ENCODE data around the gene SYK.

SYK gene

GRCh38 chr9:90860826-90861225 is 59.2 kb downstream of the SYK start:
- Histone ChIP-seq H3K36me3 (ENCODE audit: control insufficient read depth, insufficient read depth, low read length) (no peaks in the 10 kb centered on the region), H3K27ac (ENCODE audit: low read length) (no peak overlapping the region), H3K4me3 (ENCODE audit: low read length) (no peak overlapping the region), H3K4me1 (ENCODE audit: control insufficient read depth, insufficient read depth, low read length) (no peaks in the 10 kb centered on the region), H3K9me3 (ENCODE audit: control insufficient read depth, insufficient read depth, low read length) (no peaks in the 10 kb centered on the region), H3K27me3 (ENCODE audit: control insufficient read depth, insufficient read depth, low read length) (no peaks in the 10 kb centered on the region)
- DNase-seq (ENCODE audit: low read depth, low spot score): no peak
- no CpG with 5 or more reads among the region's 7 CpGs for WGBS (ENCODE audit: insufficient coverage, insufficient read length)

DNA sequence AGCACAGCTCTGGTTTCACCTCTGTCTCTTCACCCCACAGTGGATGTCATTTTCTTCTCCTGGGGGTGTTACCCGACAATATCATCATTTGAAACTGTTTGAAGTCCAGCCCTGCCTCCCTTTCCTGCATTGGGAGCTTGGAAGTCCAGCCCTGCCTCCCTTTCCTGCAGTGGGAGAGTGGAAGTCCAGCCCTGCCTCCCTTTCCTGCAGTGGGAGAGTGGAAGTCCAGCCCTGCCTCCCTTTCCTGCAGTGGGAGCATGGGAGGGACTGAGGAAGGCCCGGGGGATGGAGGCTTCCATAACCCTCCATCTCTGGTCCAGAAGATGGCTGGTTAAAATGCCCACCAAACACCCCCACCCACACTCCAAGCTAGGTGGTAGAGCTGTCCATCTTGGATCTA is 59.8 kb downstream of the SYK start:
- WGBS (ENCODE audit: insufficient coverage, insufficient read length): no CpG with 5 or more reads among the region's 2 CpGs
- DNase-seq (ENCODE audit: low read depth, low spot score): no peak
- H3K27me3 ChIP-seq (ENCODE audit: control insufficient read depth, insufficient read depth, low read length): no peaks in the 10 kb centered on the region
- no peaks in the 10 kb centered on the region for H3K36me3 ChIP-seq (ENCODE audit: control insufficient read depth, insufficient read depth, low read length)
- H3K9me3 ChIP-seq (ENCODE audit: control insufficient read depth, insufficient read depth, low read length): no peaks in the 10 kb centered on the region
- no peak overlapping the region for H3K27ac ChIP-seq (ENCODE audit: low read length)
- no peak overlapping the region for H3K4me3 ChIP-seq (ENCODE audit: low read length)
- H3K4me1 ChIP-seq (ENCODE audit: control insufficient read depth, insufficient read depth, low read length): no peaks in the 10 kb centered on the region

DNA sequence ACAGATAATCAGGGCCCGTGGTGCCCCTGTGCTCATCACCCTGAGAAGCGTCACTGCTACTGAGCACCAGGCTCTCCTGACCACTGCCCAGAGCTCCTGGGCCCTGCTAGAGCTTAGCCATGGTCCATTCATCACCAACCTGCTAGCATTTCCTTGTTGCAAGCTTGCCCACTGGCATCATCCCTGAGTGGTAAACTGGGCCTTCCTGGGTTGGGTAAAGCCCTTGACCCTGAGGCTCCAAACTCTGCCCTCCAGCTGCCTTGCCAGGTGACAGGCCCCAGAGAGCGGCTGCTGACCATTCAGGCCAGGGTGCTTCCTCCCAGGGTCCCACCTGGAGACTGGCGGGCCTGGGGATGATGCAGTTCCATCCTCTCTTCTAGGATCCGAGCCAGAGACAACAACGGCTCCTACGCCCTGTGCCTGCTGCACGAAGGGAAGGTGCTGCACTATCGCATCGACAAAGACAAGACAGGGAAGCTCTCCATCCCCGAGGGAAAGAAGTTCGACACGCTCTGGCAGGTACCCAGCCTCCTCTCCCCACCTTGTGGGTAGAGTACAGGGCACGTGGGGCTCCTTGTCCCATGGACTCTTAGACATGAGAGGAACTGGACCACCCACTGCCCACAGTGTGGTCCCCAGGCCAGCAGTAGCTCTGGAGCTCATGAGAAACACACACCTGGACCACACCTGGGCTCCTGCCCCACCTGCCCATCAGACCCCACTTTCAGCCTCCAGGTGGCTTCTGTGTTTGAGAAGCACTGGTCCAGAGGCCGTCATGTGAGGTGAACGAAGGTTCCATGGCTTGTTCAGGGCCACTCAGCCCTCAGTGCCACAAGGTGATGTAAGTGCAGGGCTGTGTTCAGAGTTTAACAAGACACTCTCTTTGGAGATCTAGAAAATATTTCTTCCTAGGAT is 60.5 kb downstream of the SYK start:
- no peaks in the 10 kb centered on the region for H3K36me3 ChIP-seq (ENCODE audit: control insufficient read depth, insufficient read depth, low read length)
- no peaks in the 10 kb centered on the region for H3K4me1 ChIP-seq (ENCODE audit: control insufficient read depth, insufficient read depth, low read length)
- H3K9me3 ChIP-seq (ENCODE audit: control insufficient read depth, insufficient read depth, low read length): no peaks in the 10 kb centered on the region
- no peak for DNase-seq (ENCODE audit: low read depth, low spot score)
- H3K27me3 ChIP-seq (ENCODE audit: control insufficient read depth, insufficient read depth, low read length): no peaks in the 10 kb centered on the region
- WGBS (ENCODE audit: insufficient coverage, insufficient read length): no CpG with 5 or more reads among the region's 16 CpGs
- H3K27ac ChIP-seq (ENCODE audit: low read length): no peak overlapping the region
- H3K4me3 ChIP-seq (ENCODE audit: low read length): no peak overlapping the region

DNA sequence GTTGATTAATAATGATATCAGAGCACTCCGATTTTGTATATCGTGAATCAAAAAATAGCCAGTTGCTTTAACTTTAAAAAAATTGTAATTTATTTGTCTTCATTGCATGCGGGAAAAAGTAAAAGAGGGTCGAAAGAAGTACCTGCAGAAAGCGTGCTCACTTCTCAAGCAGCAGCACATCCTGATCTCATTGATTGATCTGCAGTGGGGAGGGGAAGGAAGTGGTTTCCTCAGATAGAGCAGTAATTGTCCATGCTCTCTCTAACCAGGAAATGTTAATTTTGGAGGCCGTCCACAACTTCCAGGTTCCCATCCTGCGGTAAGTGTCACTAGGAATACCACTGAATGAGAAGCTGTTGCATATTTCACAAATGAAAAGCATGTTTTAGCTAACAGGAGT is 63.2 kb downstream of the SYK start:
- no peak for DNase-seq (ENCODE audit: low read depth, low spot score)
- H3K27ac ChIP-seq (ENCODE audit: low read length): no peak overlapping the region
- H3K27me3 ChIP-seq (ENCODE audit: control insufficient read depth, insufficient read depth, low read length): no peaks in the 10 kb centered on the region
- no peak overlapping the region for H3K4me3 ChIP-seq (ENCODE audit: low read length)
- no peaks in the 10 kb centered on the region for H3K4me1 ChIP-seq (ENCODE audit: control insufficient read depth, insufficient read depth, low read length)
- WGBS (ENCODE audit: insufficient coverage, insufficient read length): no CpG with 5 or more reads among the region's 7 CpGs
- no peaks in the 10 kb centered on the region for H3K9me3 ChIP-seq (ENCODE audit: control insufficient read depth, insufficient read depth, low read length)
- no peaks in the 10 kb centered on the region for H3K36me3 ChIP-seq (ENCODE audit: control insufficient read depth, insufficient read depth, low read length)

DNA sequence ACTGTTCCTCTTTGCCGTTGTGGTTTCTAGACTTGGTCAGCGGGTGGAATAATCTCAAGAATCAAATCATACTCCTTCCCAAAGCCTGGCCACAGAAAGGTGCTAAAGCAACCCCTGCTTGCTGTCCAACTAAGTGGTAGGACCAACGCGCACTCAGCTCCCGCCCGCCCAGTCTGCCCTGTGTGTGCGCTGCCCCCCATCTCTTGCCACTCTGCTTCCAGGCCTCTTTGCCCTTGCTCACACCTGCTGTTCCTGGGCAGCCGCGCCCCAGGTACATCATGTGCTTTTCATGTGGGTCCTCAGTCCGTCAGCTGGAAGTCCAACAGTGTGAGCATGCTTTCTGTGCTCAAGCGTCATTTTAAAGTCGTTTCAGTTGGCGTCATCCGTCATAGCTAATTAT is 65.5 kb downstream of the SYK start:
- Histone ChIP-seq H3K9me3 (ENCODE audit: control insufficient read depth, insufficient read depth, low read length) (no peaks in the 10 kb centered on the region), H3K27me3 (ENCODE audit: control insufficient read depth, insufficient read depth, low read length) (no peaks in the 10 kb centered on the region), H3K27ac (ENCODE audit: low read length) (no peak overlapping the region), H3K36me3 (ENCODE audit: control insufficient read depth, insufficient read depth, low read length) (no peaks in the 10 kb centered on the region), H3K4me1 (ENCODE audit: control insufficient read depth, insufficient read depth, low read length) (no peaks in the 10 kb centered on the region), H3K4me3 (ENCODE audit: low read length) (no peak overlapping the region)
- no CpG with 5 or more reads among the region's 14 CpGs for WGBS (ENCODE audit: insufficient coverage, insufficient read length)
- DNase-seq (ENCODE audit: low read depth, low spot score): no peak

- H3K9me3 ChIP-seq (ENCODE audit: control insufficient read depth, insufficient read depth, low read length): no peaks in the 10 kb centered on the region
- no peaks in the 10 kb centered on the region for H3K36me3 ChIP-seq (ENCODE audit: control insufficient read depth, insufficient read depth, low read length)
- no peaks in the 10 kb centered on the region for H3K4me1 ChIP-seq (ENCODE audit: control insufficient read depth, insufficient read depth, low read length)
- no peak overlapping the region for H3K27ac ChIP-seq (ENCODE audit: low read length)
- DNase-seq (ENCODE audit: low read depth, low spot score): no peak
- no peaks in the 10 kb centered on the region for H3K27me3 ChIP-seq (ENCODE audit: control insufficient read depth, insufficient read depth, low read length)
- H3K4me3 ChIP-seq (ENCODE audit: low read length): no peak overlapping the region
Observed at GRCh38 chr9:90868555-90868954, 66.9 kb downstream of the SYK start.

- no peak for DNase-seq (ENCODE audit: low read depth, low spot score)
- H3K9me3 ChIP-seq (ENCODE audit: control insufficient read depth, insufficient read depth, low read length): no peaks in the 10 kb centered on the region
- no peak overlapping the region for H3K27ac ChIP-seq (ENCODE audit: low read length)
- no peaks in the 10 kb centered on the region for H3K27me3 ChIP-seq (ENCODE audit: control insufficient read depth, insufficient read depth, low read length)
- H3K4me1 ChIP-seq (ENCODE audit: control insufficient read depth, insufficient read depth, low read length): no peaks in the 10 kb centered on the region
- H3K4me3 ChIP-seq (ENCODE audit: low read length): no peak overlapping the region
- H3K36me3 ChIP-seq (ENCODE audit: control insufficient read depth, insufficient read depth, low read length): no peaks in the 10 kb centered on the region
Observed at GRCh38 chr9:90869361-90869760, 67.7 kb downstream of the SYK start.

- Histone ChIP-seq H3K9me3 (ENCODE audit: control insufficient read depth, insufficient read depth, low read length) (no peaks in the 10 kb centered on the region), H3K27me3 (ENCODE audit: control insufficient read depth, insufficient read depth, low read length) (no peaks in the 10 kb centered on the region), H3K36me3 (ENCODE audit: control insufficient read depth, insufficient read depth, low read length) (no peaks in the 10 kb centered on the region), H3K4me1 (ENCODE audit: control insufficient read depth, insufficient read depth, low read length) (no peaks in the 10 kb centered on the region), H3K4me3 (ENCODE audit: low read length) (no peak overlapping the region), H3K27ac (ENCODE audit: low read length) (no peak overlapping the region)
- WGBS (ENCODE audit: insufficient coverage, insufficient read length): no CpG with 5 or more reads among the region's 4 CpGs
- no peak for DNase-seq (ENCODE audit: low read depth, low spot score)
Observed at GRCh38 chr9:90870621-90871326, 69.2 kb downstream of the SYK start.

DNA sequence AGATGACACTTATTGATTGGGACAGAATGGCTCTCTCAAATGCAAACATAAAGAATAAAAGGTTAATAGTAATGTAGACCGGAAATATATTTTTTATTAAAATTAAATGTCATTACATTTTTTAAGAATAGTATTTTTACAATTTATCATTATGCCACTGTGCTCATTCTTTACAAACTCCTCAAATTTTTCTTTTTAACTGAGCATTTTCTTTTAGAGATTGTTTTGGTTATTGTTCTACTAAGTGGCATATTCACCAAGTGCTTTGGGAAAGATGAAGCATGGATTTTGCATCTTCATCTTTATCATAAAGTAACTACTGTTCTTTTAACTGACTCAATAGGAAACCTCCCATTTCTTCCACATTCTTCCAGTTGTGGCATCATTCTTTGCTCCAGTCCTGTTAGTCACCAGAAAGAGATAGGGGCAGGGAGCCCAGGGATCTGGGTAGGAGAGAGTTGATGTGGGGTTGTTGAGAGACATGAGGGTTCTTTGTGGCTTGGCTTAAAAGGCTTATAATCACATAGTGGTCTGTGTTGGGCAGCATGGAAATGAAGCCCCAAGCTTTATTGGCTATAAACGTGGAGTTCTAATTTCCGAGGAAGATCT is 69.8 kb downstream of the SYK start:
- H3K4me1 ChIP-seq (ENCODE audit: control insufficient read depth, insufficient read depth, low read length): no peaks in the 10 kb centered on the region
- WGBS (ENCODE audit: insufficient coverage, insufficient read length): no CpG with 5 or more reads among the region's 3 CpGs
- H3K4me3 ChIP-seq (ENCODE audit: low read length): no peak overlapping the region
- no peak overlapping the region for H3K27ac ChIP-seq (ENCODE audit: low read length)
- no peaks in the 10 kb centered on the region for H3K36me3 ChIP-seq (ENCODE audit: control insufficient read depth, insufficient read depth, low read length)
- no peaks in the 10 kb centered on the region for H3K27me3 ChIP-seq (ENCODE audit: control insufficient read depth, insufficient read depth, low read length)
- H3K9me3 ChIP-seq (ENCODE audit: control insufficient read depth, insufficient read depth, low read length): no peaks in the 10 kb centered on the region
- DNase-seq (ENCODE audit: low read depth, low spot score): no peak

DNA sequence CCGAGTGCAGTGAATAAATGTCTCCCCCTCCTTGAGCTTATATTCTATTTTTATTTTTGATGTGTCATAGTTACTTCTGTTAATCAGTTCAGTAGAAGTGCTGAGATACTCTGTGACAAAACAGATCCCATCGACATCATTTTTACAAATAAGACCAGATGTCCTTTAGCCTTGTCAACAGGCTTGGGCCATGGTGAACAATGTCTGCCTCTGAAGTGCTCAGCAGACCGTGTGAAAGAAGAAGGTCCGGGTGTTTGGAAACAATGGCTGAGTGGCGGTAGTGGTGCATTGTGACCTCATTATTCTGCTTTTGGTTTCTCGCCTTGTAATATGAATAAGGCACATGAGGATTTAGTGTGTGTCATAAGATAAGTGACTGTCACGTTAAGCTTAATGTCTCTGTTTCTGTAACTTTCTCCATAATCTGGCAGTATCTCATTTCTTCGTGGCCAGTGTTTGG is 71.2 kb downstream of the SYK start:
- WGBS (ENCODE audit: insufficient coverage, insufficient read length): no CpG with 5 or more reads among the region's 8 CpGs
- Histone ChIP-seq H3K27ac (ENCODE audit: low read length) (no peak overlapping the region), H3K9me3 (ENCODE audit: control insufficient read depth, insufficient read depth, low read length) (no peaks in the 10 kb centered on the region), H3K27me3 (ENCODE audit: control insufficient read depth, insufficient read depth, low read length) (no peaks in the 10 kb centered on the region), H3K4me1 (ENCODE audit: control insufficient read depth, insufficient read depth, low read length) (no peaks in the 10 kb centered on the region), H3K4me3 (ENCODE audit: low read length) (no peak overlapping the region), H3K36me3 (ENCODE audit: control insufficient read depth, insufficient read depth, low read length) (no peaks in the 10 kb centered on the region)
- no peak for DNase-seq (ENCODE audit: low read depth, low spot score)
